Posterior cingulate gyrus (tissue), 11 donors: ENCODE data around the gene INAFM1.
"Not testable (repeated sequence)": the region's sequence is repeated elsewhere in the genome, so short reads cannot be mapped to it uniquely, and the experiment has no call there.

Experiments used
- DNase-seq, 10 donors: peaks; one replicate each; pipeline versions ENCODE4 v3.0.0 to v3.0.0-alpha.2; 2020 to 2021; ENCODE audit warnings: mixed read lengths in 3 of 10
- intact Hi-C: fragments of 100-400 bp; cut with DNase I; formaldehyde crosslinking; loops from one replicate; pipeline ENCODE4 v1.15.1; 2023

The INAFM1 gene

DNA sequence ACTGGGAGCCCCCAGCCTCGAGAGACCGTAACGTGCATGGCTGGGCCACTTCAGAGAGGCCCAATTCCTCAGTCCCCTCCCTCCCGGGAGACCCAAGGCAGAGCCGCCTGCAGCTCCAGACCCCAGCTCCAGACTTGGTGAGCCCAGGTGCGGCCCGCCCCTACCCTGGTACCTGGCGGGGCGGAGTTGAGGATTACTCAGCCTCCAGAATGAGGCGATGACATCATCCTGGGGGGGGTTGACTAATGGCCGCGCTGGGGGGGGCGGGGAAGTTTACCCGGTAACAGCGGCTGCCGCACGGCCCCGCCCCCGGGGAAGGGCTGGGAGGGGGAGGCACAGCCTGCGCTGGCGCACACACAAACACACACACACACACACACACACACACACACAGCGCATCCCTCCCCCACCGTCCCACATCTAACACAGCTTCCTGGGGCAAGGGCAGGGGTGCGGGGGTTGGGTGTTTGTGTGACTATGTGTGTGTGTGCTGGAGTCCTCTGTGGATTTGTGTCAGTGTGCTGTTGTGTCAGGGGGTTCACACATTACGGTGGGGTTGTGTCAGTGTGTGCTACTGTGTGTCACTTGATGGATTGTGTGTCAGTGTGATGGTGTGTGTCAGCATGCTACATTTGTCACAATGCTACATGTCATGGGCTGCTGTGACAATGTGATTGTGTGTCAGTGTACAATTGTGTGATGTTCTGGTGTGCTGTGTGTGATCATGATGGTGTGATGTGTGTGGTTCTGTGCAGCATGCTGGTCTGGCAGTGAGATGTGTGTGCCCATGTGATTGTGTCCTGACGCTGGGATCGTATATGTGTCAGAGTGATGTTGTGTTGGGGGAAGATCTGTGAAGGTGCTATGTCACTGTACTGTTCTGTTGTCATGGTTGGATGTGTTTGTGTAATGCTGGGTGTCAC lies 33.4 kb upstream of the INAFM1 start:
- peak in 8 of 10 donors; percentile 44 to 93 (median 70) for DNase-seq
- intact Hi-C loops = no loop called here

DNA sequence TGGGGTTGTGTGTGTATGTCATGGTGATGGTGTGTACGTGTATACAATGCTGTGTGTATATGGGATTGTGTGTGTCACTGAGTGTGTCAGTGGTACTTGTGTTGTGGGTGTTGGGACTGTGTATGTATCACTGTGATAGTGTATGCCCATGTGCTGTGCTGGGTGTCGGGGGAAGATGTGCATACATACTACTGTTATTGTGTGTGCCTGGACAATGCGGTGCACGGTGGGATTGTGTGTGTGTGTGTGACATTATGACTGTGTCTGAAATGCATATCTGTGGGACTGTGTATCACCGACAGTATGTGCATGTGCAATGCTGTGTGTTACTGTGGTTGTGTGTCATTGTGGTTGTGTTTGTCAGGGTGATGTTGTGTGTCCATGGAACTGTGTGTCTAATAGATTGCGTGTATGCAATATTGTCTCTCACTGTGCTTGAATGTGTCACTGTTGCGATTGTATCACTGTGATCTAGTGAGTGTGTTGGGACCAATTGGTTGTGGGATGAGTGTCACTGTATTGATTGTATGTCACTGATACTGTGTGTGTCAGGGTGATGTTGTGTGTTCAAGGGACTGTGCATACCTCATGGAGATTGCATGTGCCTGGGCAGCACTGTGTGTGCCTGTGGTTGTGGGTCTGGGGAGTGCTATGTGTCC lies 32.6 kb upstream of the INAFM1 start:
- DNase-seq = no peak
- intact Hi-C loops = no loop called here

DNA sequence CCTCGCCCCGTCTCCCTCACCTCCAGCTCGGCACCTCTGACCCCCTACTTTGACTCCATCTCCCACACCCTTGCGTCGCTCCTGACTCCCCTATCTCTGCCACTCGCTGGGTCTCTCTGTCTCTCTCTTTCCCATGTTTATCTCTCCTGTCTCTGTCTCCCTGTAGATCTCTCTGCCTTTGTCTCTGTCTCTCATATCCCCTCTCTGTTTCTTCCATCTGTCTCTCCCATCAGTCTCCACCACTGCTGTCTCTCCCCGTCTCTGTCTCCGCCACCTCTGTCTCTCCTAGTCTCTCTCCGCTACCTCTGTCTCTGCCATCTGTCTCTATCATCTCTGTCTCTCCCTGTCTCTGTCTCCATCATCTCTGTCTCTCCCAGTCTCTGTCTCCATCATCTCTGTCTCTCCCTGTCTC lies 31.3 kb upstream of the INAFM1 start:
- DNase-seq = no peak
- intact Hi-C loops = no loop called here

DNA sequence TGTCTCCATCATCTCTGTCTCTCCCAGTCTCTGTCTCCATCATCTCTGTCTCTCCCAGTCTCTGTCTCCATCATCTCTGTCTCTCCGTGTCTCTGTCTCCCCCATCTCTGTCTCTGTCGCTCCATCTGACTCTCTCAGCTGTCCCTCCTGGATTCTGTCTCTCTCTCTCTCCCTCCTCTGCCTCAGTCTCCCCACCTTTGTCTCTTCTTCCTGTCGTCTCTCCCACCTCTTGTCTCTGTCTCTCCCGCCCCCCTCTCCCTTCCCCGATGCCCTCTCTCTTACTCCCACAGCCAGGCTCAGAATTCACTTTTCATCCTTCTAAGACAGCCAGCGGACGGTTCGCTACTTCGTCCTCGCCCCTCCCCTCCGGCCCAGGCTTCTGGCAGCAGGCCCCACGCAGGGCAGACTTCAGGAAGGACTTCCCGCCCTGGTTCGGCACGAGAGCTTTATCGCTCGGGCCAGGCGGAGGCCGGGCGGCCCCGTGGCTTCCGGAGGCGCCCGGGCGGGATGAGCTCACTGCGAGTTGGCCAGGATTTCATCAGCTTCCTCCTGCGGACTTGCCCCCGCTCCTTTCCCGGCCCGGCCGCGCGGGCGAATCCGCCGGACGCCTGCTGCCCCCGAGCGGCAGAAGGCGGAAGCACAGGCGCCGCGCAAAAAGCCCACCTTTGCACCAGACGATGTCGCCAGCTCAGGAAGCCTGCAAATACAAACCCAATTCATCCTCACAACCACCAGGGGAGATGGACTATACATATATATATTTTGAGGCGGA lies 30.7 kb upstream of the INAFM1 start:
- DNase-seq = peak; percentile 69 to 98 (median 82)
- intact Hi-C loops = loop anchor here (1.0 kb wide), 2 partner anchors 34 to 95 kb away; no protein-coding TSS in a partner anchor

DNA sequence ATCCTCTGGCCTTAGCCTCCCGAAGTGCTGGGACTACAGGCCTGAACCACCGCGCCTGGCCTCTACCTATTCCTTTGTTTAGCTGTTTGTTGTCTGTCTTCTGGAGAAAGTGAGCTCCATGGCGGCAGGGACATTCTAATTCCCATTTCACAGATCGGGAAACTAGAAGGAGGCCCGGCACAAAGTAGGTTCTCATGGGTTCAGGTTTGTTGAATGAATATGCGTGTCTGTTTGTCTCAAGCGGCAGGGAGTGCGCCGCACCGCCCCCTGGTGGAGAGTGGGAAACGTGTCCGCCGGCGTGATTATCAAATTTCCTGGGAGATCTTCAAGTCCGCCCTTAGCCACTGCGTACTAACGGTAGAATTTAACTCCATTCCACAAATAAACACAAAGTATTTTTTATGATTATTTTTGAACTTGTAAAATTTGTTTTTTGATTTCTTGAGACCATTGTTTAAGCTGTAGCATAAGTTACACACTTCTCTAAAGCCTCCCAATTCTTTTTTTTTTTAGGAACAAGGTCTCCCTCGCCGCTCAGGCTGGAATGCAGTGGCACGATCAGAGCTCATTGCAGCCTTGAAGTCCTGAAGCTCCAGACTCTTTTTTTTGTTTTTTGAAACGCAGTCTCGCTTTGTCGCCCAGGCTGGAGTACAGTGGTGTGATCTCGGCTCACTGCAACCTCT lies 27.2 kb upstream of the INAFM1 start:
- intact Hi-C loops = no loop called here
- peak in 9 of 10 donors; percentile 68 to 97 (median 81) for DNase-seq

DNA sequence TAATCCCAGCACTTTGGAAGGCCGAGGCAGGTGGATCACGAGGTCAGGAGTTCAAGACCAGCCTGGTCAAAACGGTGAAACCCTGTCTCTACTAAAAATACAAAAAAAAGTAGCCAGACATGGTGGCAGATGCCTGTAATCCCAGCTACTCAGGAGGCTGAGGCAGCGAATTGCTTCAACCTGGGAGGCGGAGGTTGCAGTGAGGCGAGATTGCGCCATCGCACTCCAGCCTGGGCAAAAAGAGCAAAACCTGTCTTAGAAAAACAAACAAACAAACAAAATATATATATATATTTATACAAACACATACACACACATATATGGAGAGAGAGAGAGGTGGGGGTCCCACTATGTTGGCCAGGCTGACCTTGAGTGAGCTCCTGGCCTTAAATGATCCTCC lies 21.7 kb upstream of the INAFM1 start:
- DNase-seq, intact Hi-C loops: not testable (repeated sequence)

DNA sequence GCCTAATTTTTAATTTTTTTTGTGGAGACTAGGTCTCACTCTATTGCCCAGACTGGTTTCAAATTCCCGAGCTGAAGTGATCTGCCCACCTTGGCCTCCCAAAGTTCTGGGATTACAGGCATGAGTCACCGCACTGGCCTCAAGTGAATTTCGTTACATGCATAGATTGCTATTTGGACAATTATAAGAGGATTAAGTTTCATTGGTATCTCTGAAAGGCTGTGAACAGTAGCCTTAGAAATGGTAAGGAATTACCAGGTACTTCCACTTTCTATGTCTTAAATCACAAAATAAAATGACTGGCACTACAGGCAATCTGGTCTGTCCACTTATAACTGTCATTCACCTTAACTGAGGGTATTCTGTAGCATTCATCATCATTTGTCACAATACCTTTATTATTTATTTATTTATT lies 21.2 kb upstream of the INAFM1 start:
- intact Hi-C loops = no loop called here
- DNase-seq = no peak

DNA sequence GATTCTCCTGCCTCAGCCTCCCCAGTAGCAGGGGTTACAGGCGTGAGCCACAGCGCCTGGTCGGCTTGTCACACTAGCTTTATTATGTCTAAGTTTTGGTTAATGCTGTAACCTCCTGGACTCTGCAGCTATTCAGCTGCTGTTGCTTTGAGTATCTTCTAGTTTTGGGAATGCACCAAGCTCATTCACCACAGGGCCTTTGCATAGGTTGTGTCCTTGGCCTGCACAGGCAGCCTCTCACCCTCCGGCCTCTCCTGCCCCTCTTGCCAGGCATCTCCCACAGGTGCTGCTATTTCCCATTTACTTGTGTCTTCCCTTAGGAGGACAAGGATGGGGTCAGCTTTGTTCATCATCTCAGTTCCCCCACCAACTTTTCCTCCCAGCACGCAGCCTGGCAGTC lies 20.7 kb upstream of the INAFM1 start:
- intact Hi-C loops = no loop called here
- DNase-seq = no peak

DNA sequence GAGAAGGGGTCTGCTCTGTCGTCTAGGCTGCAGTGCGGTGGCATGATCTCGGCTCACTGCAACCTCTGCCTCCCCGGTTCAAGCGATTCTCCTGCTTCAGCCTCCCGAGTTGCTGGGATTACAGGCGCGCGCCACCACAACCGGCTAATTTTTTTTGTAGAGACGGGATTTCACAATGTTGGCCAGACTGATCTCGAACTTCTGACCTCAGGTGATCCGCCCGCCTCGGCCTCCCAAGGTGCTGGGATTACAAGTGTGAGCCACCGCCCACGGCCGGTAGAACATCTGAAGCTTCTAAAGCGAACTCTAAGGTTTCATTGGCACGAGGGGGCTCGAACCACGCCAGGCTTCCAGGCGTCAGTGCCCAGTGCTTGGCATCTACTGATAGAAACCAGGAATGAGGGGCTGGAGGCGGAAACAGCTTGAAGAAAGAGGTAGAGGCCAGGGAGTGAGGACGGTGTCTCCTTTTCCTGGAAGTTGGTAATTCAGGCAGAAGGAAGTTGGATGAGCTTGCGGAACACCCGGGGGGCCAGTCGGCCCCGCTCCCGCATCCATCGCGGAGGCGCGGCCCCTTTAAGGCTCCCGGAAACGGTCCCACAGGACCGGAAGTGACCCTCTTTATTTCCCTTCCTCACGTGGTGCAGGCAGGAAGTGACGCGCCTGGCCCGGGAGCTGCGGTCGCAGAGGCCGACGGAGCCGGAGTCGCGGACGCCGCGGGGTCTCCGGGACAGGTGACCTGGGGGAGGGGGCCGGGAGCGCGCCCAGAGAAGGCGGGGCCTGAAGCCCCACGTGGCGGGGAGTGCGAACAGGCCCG lies 18.6 kb upstream of the INAFM1 start, which contains the start of gene CCDC9:
Gene CCDC9 (plus strand): TSS at position 647 of the 814 bp plus-strand sequence. CDS start 1,876 bp downstream, outside the sequence.
- intact Hi-C loops = loop anchor here (2.0 kb wide), 1 partner anchor 17 kb away; no protein-coding TSS in a partner anchor
- DNase-seq = peak; percentile 93 to 99 (median 96)

DNA sequence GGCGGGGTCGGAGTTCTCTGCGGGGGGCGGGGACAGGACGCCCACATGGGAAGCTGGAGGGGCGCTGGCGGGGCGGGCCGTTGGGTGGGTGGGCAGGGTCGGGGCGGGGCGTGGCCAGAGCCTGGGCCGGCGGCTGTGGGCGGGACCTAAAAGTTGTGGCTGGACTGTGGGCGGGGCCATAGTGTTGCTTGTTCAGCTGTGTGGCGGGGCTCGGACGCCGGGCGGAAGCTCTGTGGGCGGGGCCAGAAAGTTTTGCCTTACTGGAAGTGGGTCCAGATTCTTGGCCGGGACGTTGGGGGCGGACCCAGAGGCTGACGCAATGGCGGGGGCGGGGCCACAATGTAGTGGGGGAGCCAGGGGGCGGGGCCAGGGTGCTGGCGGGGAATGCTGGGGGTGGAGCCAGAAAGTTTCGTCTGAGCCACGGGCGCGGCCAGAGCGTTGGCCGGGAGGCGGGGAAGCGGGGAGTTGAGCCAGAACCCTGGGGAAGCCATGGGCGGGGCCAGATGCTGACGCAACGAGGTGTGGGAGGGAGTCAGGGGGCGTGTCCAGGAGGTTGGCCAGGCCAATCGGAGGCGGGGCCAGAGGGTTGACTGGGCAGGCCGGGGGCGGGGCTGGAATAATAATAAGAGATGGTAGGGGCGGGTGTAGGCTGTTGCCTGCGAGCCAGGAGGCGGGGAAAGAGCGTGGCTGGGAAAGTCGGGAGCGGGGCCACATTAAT lies 17.8 kb upstream of the INAFM1 start:
- intact Hi-C loops = loop anchor here (2.0 kb wide), 1 partner anchor 16 kb away; no protein-coding TSS in a partner anchor
- peak; percentile 96 to 100 (median 98) for DNase-seq

DNA sequence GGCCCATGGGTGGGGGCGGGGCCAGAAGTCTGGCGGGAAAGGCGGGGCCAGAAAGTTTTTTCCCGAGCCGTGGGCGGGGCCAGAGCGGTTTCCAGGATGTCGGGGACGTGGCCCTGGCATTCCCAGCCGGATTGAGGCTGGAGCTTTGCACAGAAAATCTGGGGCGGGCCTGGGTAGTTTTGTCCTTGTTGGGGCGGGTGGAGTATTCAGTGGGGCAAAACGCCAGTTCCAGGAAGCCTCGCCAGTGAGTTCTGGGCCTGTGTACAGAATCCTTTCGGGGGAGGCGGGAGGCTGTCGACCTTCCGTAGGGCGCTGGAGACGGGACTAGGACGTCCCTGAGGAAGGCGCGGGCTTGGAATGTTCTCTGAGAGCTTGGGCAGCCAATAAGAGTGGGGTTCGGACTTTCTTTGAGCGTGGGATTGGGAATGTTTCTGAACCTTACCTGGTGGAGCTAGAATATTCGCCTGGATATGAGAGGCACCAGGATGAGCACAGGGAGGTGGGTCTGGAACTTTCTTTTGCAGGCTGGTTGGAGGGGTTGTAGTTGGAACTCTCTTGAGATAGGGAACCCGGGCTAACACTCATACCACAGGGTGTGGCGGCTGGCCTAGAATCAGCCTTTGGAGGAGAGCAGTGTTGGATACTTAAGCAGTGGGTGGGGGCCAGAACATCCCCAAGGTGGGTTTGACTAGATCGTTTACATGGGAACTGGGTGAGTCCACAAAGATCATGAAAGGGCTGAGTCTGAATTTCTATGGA lies 17.1 kb upstream of the INAFM1 start:
- no peak for DNase-seq
- intact Hi-C loops = loop anchor here (2.0 kb wide), 1 partner anchor 15 kb away; no protein-coding TSS in a partner anchor

DNA sequence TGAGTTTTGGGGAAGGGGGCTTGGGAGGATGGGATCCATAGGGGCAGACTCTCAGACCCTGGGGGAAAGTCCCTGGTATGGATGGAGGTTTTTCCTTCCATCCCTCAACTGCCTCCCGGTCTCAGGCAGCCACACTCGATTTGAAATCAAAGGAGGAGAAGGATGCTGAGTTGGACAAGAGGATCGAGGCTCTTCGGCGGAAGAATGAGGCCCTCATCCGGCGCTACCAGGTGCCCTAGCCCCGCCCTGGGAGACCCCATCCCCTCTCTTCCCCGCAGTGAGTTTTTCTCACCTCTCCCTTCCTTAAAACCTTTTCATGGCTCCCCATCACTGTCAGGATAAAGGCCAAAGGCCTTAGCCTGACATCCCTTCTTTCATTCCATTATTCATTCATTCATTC lies 16.3 kb upstream of the INAFM1 start:
- no peak for DNase-seq
- intact Hi-C loops = no loop called here

DNA sequence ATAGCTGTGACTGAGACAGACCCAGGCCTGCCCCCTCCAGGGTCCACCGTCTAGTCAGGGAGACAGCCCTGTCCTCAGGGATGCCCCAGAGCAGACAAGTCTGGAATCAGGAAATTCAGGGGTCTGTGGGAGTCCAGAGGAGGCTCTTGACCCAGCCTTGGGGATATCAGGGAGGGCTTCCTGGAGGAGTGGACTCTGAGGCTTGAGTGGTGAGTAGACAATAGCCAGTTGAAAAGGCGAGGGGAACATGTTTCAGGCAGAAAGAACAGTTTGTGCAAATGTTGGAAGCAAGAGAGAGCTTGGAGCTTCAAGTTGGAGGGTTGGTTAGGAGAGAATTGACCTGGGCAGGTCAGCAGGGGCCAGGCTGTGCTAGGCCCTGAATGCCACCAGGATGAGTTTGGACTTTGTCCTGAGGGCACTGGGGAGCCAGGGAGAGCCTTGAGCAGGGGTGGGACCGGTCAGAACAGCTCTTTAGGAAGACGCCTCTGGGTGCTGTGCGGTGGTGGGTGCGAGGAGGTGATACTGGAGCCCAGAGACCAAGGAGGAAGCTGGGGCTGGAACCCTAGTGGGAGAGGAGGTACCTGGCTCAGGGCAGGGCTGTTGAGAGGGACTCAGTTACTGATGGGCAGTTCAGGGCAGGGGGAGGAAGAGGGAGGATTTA lies 15.7 kb upstream of the INAFM1 start:
- DNase-seq = no peak
- intact Hi-C loops = no loop called here

DNA sequence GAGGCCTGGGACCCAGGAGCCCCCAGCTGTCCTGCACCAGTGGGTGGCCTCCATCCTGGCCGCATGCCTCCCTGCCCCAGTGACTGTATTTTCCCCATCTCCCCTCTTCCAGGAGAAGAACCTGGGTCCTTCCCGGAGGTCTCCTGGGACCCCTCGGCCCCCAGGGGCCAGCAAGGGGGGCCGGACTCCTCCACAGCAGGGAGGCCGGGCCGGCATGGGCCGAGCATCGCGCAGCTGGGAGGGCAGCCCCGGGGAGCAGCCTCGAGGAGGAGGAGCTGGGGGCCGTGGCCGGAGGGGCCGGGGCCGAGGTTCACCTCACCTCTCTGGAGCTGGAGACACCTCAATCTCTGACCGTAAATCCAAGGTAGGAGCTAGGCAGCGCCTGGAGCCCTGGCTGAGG lies 14.2 kb upstream of the INAFM1 start:
- no peak for DNase-seq
- intact Hi-C loops = no loop called here

DNA sequence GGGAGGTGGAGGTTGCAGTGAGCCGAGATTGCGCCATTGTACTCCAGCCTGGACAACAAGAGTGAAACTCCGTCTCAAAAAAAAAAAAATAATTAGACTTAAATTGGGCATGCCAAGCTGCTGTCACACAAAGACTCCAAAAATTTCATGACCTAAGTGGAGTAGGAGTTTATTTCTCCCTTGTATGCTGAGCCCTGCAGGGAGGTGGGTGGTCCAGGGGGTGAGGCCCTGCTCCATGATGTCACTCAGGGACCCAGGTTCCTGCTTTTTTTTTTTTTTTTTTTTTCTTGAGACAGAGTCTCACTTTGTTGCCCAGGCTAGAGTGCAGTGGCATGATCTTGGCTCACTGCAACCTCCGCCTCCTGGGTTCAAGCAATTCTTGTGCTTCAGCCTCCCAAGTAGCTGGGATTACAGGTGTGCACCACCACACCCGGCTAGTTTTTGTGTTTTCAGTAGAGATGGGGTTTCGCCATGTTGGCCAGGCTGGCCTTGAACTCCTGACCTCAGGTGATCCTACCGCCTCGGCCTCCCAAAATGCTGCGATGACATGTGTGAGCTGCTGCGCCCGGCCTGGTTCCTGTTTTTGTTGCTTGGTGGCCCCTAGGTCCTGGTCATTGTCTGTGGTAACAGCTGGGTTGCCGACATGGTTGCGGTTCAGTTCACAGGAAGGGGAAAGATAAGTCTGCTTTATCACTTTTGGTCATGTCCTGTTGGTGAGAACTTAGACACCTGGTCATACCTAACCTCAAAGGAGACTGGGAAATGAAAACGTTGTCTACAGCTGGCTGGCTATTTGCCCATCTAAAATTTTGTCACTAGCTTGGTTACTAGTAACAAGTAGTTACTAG lies 12.5 kb upstream of the INAFM1 start:
- intact Hi-C loops, DNase-seq: not testable (repeated sequence)

DNA sequence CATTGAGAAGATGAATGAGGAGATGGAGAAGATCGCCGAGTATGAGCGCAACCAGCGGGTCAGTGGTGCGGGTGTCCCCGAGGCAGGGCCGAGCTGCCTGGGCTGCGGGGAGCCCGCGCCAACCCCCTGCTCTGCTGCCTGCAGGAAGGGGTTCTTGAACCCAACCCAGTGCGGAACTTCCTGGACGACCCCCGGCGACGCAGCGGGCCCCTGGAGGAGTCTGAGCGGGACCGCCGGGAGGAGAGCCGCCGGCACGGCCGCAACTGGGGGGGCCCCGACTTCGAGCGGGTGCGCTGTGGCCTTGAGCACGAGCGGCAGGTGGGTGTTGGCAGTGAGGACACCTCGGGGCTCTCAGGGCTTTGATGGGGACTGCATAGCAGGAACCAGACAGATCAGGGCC lies 10.1 kb upstream of the INAFM1 start:
- intact Hi-C loops = no loop called here
- DNase-seq = no peak
